HepG2 (cell line): ENCODE data around the gene TNP2. TPM values are rescaled to one million over a fixed set of nuclear protein-coding genes. Genes with fewer than 3 reads are reported as not detected.
A peak's percentile ranks its signal among the peaks of the same experiment; 100 is the strongest.

Source experiments
- CEBPG ChIP-seq: IDR thresholded peaks from 2 replicates; pipeline ENCODE4 v1.6.1; 2016
- FOXA1 ChIP-seq, 2 experiments: fragments of 450-650 bp in 1 of 2; sonication (generic) in 1 of 2; formaldehyde crosslinking in 1 of 2; IDR thresholded peaks; 2 replicates each; pipeline versions ENCODE4 v1.4.0 to v1.6.1; 2016 to 2020; ENCODE audit warnings: missing genetic modification reagents in 1 of 2
- FOXP1 ChIP-seq, 2 experiments: fragments of 450-650 bp in 1 of 2; IDR thresholded peaks; 2 replicates each; pipeline ENCODE4 v1.6.1; 2017 to 2018; ENCODE audit warnings: antibody characterized with exemption in 1 of 2
- HNF4A ChIP-seq: sonication (generic); formaldehyde crosslinking; IDR thresholded peaks from 2 replicates; pipeline ENCODE4 v1.4.0; 2020; ENCODE audit warnings: missing genetic modification reagents
- MED8 ChIP-seq: sonication (generic); formaldehyde crosslinking; IDR thresholded peaks from 2 replicates; pipeline ENCODE4 v1.8.1; 2023; ENCODE audit warnings: mild to moderate bottlenecking, missing genetic modification reagents; ENCODE audit not compliant: insufficient replicate concordance
- MTERF4 ChIP-seq: sonication (generic); formaldehyde crosslinking; IDR thresholded peaks from 2 replicates; pipeline ENCODE4 v1.8.0; 2023; ENCODE audit warnings: mild to moderate bottlenecking, missing genetic modification reagents
- NFIB ChIP-seq: sonication (generic); formaldehyde crosslinking; IDR thresholded peaks from 2 replicates; pipeline ENCODE4 v1.9.0; 2021; ENCODE audit warnings: missing genetic modification reagents, mild to moderate bottlenecking, borderline replicate concordance
- PCBP2 ChIP-seq: fragments of 200-400 bp; formaldehyde crosslinking; optimal IDR thresholded peaks from 2 replicates; pipeline ENCODE3; 2018; ENCODE audit warnings: low read length, low read depth; ENCODE audit not compliant: poor library complexity, severe bottlenecking
- RELA ChIP-seq: sonication (generic); formaldehyde crosslinking; IDR thresholded peaks from 2 replicates; pipeline ENCODE4 v1.4.0; 2020; ENCODE audit warnings: missing genetic modification reagents
- RORA ChIP-seq: sonication (generic); formaldehyde crosslinking; IDR thresholded peaks from 2 replicates; pipeline ENCODE4 v1.5.0; 2020; ENCODE audit warnings: mild to moderate bottlenecking, missing genetic modification reagents, moderate library complexity
- TOE1 ChIP-seq: sonication (generic); formaldehyde crosslinking; IDR thresholded peaks from 2 replicates; pipeline ENCODE4 v1.4.0; 2020; ENCODE audit warnings: mild to moderate bottlenecking, missing genetic modification reagents
- ZBTB42 ChIP-seq: sonication (generic); formaldehyde crosslinking; IDR thresholded peaks from 2 replicates; pipeline ENCODE4 v1.5.0; 2020; ENCODE audit warnings: mild to moderate bottlenecking, missing genetic modification reagents
- ZFP36L2 ChIP-seq: sonication (generic); formaldehyde crosslinking; IDR thresholded peaks from 2 replicates; pipeline ENCODE4 v1.4.0; 2020; ENCODE audit warnings: missing genetic modification reagents
- ZNF225 ChIP-seq: sonication (generic); formaldehyde crosslinking; IDR thresholded peaks from 2 replicates; pipeline ENCODE4 v1.4.0; 2020; ENCODE audit warnings: mild to moderate bottlenecking, missing genetic modification reagents
- ZNF318 ChIP-seq: sonication (generic); formaldehyde crosslinking; IDR thresholded peaks from 2 replicates; pipeline ENCODE4 v1.4.0; 2020; ENCODE audit warnings: mild to moderate bottlenecking, missing genetic modification reagents
- ZNF468 ChIP-seq: sonication (generic); formaldehyde crosslinking; IDR thresholded peaks from 2 replicates; pipeline ENCODE4 v1.8.0; 2022; ENCODE audit warnings: mild to moderate bottlenecking, moderate library complexity, missing genetic modification reagents
- polyA plus RNA-seq, 8 experiments: library from polyadenylated mRNA; depleted of rRNA in 3 of 8; stranded (reverse) in 7 of 8; unstranded in 1 of 8; fragments of >200 nt; fragmentation: Illumina TruSeq in 4 of 8; extraction: Trizol in 4 of 8; gene quantifications; 2 replicates each; pipeline versions ENCODE4 v1.2.1 to v1.2.3, GENCODE V29; 2011 to 2016; ENCODE audit warnings: low read depth in 4 of 8, missing spikeins in 1 of 8, mixed read lengths in 1 of 8; ENCODE audit not compliant: insufficient read depth in 1 of 8
- total RNA-seq, 5 experiments: library from RNA; depleted of rRNA; stranded (reverse); fragments of >200 nt; fragmentation: Illumina TruSeq; extraction: Trizol; gene quantifications; 2 replicates each; pipeline ENCODE4 v1.2.3, GENCODE V29; 2016; ENCODE audit warnings: low read depth in 1 of 5
- TF ChIP-seq, protein P1 (sequence below): IDR thresholded peaks from 2 replicates; pipeline ENCODE4 v1.6.1; 2016; ENCODE audit warnings: low read depth, control low read depth

TNP2 gene
- total and polyA plus RNA-seq, 2 of the 13 experiments (the other 11 are each of a cell fraction or from before 2014, with no cell fraction given), result not detected

- TF ChIP-seq RORA (CRISPR knock-in tag), result no peak
- peak; percentile 9 for TF ChIP-seq PCBP2
- TF ChIP-seq MTERF4 (CRISPR knock-in tag), result peak; percentile 17; the same call in 1 of the 2 replicates
- TF ChIP-seq ZNF225 (CRISPR knock-in tag), result peak; percentile 76; the same call in 1 of the 2 replicates
- TF ChIP-seq ZNF468 (CRISPR knock-in tag), result peak; percentile 72; the same call in 1 of the 2 replicates
- TF ChIP-seq FOXA1 (IDR thresholded peaks at IDR 0.05), result no peak
- no peak for TF ChIP-seq FOXA1 (CRISPR knock-in tag; IDR thresholded peaks at IDR 0.05)
- TF ChIP-seq HNF4A, result peak; percentile 52
- 0 out of 2 replicates have a peak, but pooled peaks have one; percentile 12 for TF ChIP-seq NFIB
- TF ChIP-seq RELA (CRISPR knock-in tag), result no peak
- no peak for TF ChIP-seq TOE1 (CRISPR knock-in tag)
- peak; percentile 93 for TF ChIP-seq ZNF318
- no peak for TF ChIP-seq ZFP36L2 (CRISPR knock-in tag)
- no peak for TF ChIP-seq FOXP1 (IDR thresholded peaks at IDR 0.05)
- no peak for TF ChIP-seq FOXP1 (CRISPR knock-in tag; IDR thresholded peaks at IDR 0.05)
- no peak; the same call in 1 of the 2 replicates for TF ChIP-seq ZBTB42 (CRISPR knock-in tag)
- TF ChIP-seq, protein P1, sequence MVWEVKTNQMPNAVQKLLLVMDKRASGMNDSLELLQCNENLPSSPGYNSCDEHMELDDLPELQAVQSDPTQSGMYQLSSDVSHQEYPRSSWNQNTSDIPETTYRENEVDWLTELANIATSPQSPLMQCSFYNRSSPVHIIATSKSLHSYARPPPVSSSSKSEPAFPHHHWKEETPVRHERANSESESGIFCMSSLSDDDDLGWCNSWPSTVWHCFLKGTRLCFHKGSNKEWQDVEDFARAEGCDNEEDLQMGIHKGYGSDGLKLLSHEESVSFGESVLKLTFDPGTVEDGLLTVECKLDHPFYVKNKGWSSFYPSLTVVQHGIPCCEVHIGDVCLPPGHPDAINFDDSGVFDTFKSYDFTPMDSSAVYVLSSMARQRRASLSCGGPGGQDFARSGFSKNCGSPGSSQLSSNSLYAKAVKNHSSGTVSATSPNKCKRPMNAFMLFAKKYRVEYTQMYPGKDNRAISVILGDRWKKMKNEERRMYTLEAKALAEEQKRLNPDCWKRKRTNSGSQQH (CRISPR knock-in tag), result no peak; the same call in 1 of the 2 replicates
- TF ChIP-seq MED8, result no peak
- peak; percentile 24 for TF ChIP-seq CEBPG (CRISPR knock-in tag)
Measured at GRCh38 chr16:11257131-11257938, 11.8 kb downstream of the TNP2 start (continued).
